Measurements from ENCODE around the gene AMBP.

The AMBP gene

GRCh38 chr9:114078021-114078780 is at the start of gene AMBP:
TSS of gene AMBP (minus strand) at chr9:114078300. CDS start at chr9:114078209, 91 bp downstream.
- DNase-seq, result no peak

- DNase-seq, result no peak
Observed at GRCh38 chr9:114126247-114127060, 48.4 kb upstream of the AMBP start.

- no peak for DNase-seq
Observed at GRCh38 chr9:114125476-114126013, 47.4 kb upstream of the AMBP start.

GRCh38 chr9:114124666-114125475 is 46.8 kb upstream of the AMBP start:
- no peak for DNase-seq

GRCh38 chr9:114124138-114124537 is 46.0 kb upstream of the AMBP start:
- DNase-seq, result no peak

GRCh38 chr9:114123031-114123977 is 45.2 kb upstream of the AMBP start:
- DNase-seq, result no peak

GRCh38 chr9:114122136-114123027 is 44.3 kb upstream of the AMBP start:
- no peak for DNase-seq

- no peak for DNase-seq
Observed at GRCh38 chr9:114121227-114122135, 43.4 kb upstream of the AMBP start.

- no peak for DNase-seq
Observed at GRCh38 chr9:114120192-114121014, 42.3 kb upstream of the AMBP start.

GRCh38 chr9:114119242-114120191 is 41.4 kb upstream of the AMBP start:
- no peak for DNase-seq

- no peak for DNase-seq
Observed at GRCh38 chr9:114117996-114118830, 40.1 kb upstream of the AMBP start.

GRCh38 chr9:114117614-114117995 is 39.5 kb upstream of the AMBP start:
- DNase-seq, result no peak

GRCh38 chr9:114116126-114116747 is 38.1 kb upstream of the AMBP start:
- no peak for DNase-seq

- no peak for DNase-seq
Observed at GRCh38 chr9:114115654-114116125, 37.6 kb upstream of the AMBP start.

GRCh38 chr9:114114364-114114763 is 36.3 kb upstream of the AMBP start:
- no peak for DNase-seq
